ENCODE data around the gene IL22RA2. TPM values are rescaled to one million over a fixed set of nuclear protein-coding genes. Genes with fewer than 3 reads are reported as not detected.
A peak's percentile ranks its signal among the peaks of the same experiment; 100 is the strongest.

The IL22RA2 gene
- total and polyA plus RNA-seq, 12 donors, result 0.12 TPM; not detected in 11

DNA sequence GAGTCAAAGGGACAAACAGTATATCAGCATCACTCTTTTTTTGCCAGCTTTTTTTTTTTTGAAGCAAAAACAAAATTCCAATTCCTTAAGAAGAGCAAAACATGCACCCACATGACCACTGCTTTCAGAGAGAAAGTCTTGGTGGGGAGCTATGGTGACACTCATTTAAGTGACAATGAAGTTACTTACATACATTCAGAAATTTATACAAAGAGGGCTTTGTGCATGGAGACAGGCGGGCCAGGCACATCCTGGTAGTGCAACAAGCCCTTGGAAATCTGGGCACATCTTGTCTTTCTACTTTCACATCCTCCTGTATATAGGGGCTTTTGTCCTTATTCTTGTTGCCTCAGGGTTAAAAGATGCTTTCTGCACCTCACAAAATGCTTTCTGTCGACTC, 55.9 kb downstream of the IL22RA2 start:
- ATAC-seq (no peak), DNase-seq (no peak)
- Histone ChIP-seq H3K9me3 (peaks cover 0 to 29% (median 14%) of the 10 kb centered on the region in 11 donors), H3K4me3 (no peak overlapping the region), H3K27ac (no peak overlapping the region), H3K4me1 (peaks cover 0 to 13% (median 4%) of the 10 kb centered on the region in 9 donors), H3K27me3 (no peaks in the 10 kb centered on the region), H3K36me3 (no peaks in the 10 kb centered on the region)
- 84 to 85% methylated on average over 2 of the region's 2 CpGs for WGBS, 2 donors
- TF ChIP-seq, protein P1, sequence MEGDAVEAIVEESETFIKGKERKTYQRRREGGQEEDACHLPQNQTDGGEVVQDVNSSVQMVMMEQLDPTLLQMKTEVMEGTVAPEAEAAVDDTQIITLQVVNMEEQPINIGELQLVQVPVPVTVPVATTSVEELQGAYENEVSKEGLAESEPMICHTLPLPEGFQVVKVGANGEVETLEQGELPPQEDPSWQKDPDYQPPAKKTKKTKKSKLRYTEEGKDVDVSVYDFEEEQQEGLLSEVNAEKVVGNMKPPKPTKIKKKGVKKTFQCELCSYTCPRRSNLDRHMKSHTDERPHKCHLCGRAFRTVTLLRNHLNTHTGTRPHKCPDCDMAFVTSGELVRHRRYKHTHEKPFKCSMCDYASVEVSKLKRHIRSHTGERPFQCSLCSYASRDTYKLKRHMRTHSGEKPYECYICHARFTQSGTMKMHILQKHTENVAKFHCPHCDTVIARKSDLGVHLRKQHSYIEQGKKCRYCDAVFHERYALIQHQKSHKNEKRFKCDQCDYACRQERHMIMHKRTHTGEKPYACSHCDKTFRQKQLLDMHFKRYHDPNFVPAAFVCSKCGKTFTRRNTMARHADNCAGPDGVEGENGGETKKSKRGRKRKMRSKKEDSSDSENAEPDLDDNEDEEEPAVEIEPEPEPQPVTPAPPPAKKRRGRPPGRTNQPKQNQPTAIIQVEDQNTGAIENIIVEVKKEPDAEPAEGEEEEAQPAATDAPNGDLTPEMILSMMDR (IDR thresholded peaks at IDR 0.05), result no peak
- intact Hi-C loops (cut with DNase I), result no loop called here

DNA sequence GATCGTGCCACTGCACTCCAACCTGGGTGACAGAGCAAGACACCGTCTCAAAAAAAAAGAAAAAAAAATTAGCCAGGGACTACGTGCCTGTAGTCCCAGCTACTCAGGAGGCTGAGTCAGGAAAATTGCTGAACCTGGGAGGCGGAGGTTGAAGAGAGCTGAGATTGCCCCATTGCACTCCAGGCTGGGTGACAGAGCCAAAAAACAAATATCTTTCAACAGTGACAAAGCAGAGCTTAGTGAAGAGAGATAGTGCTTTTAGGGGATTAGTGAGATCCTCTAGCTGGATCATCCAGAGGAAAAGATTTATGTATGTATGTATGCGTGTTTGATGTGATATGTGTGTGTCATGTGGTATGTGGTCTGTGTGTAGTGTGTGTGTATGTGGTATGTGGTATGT, 56.6 kb downstream of the IL22RA2 start:
- no peak for ATAC-seq
- intact Hi-C loops (cut with DNase I), result no loop called here
- TF ChIP-seq, protein P1 (IDR thresholded peaks at IDR 0.05), result no peak
- H3K36me3 ChIP-seq, result no peaks in the 10 kb centered on the region
- no peaks in the 10 kb centered on the region for H3K27me3 ChIP-seq
- H3K4me3 ChIP-seq, result no peak overlapping the region
- H3K27ac ChIP-seq, result no peak overlapping the region
- H3K9me3 ChIP-seq, result peaks cover 0 to 29% (median 14%) of the 10 kb centered on the region in 11 donors
- H3K4me1 ChIP-seq, result peaks cover 0 to 13% (median 4%) of the 10 kb centered on the region in 9 donors
- DNase-seq, result no peak
- 70 to 75% methylated on average over 5 of the region's 5 CpGs for WGBS, 2 donors

DNA sequence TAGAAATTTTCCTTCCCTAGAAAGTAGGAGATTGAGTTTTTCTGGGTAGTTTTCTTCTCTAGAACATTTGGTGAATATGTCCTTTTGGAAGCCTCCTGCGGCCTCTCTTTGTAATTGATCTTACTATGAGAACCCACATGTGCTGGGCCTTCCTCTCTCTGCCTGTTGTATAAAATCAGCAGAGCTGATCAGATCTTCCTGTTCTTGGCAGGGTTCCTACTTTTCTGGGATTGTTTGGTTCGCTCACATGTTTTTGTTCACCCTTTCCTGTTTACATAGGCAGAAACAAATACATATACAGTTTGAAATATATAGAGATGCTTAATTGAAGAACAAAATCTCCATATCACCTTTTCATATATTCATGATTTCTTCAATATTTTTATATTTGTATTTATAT, 57.8 kb downstream of the IL22RA2 start:
- no peaks in the 10 kb centered on the region for H3K27me3 ChIP-seq
- no peaks in the 10 kb centered on the region for H3K36me3 ChIP-seq
- intact Hi-C loops (cut with DNase I), result no loop called here
- 58 to 79% methylated on average over 2 of the region's 2 CpGs for WGBS, 2 donors
- TF ChIP-seq, protein P1 (IDR thresholded peaks at IDR 0.05), result no peak
- H3K4me3 ChIP-seq, result no peak overlapping the region
- peak overlapping the region in 1 of 10 donors; percentile 58 for H3K27ac ChIP-seq
- DNase-seq (no peak), ATAC-seq (peak in 1 of 8 donors; percentile 41)
- H3K9me3 ChIP-seq, result peaks cover 0 to 27% (median 14%) of the 10 kb centered on the region in 11 donors
- H3K4me1 ChIP-seq, result peaks cover 0 to 13% (median 4%) of the 10 kb centered on the region in 9 donors

DNA sequence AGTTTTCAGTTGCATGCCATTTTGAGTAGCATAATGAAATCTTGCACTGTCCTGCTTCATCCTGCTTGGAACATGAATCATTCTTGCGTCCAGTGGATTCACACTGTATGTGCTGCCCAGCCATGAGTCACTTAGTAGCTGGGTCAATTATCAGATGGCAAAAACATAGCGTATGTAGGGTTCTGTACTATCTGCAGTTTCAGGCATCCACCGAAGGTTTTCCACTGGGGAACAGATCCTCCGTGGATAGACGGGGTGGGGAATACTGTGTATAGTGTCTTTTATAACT, 61.4 kb downstream of the IL22RA2 start:
- Histone ChIP-seq H3K36me3 (no peaks in the 10 kb centered on the region), H3K27me3 (no peaks in the 10 kb centered on the region), H3K27ac (no peak overlapping the region), H3K4me1 (peaks cover 0 to 13% (median 4%) of the 10 kb centered on the region in 9 donors), H3K9me3 (no peaks in the 10 kb centered on the region), H3K4me3 (no peak overlapping the region)
- ATAC-seq (no peak), DNase-seq (no peak)
- TF ChIP-seq, protein P1 (IDR thresholded peaks at IDR 0.05), result no peak
- 88 to 92% methylated on average over 5 of the region's 5 CpGs for WGBS, 2 donors
- intact Hi-C loops (cut with DNase I), result no loop called here

All from heart right ventricle (tissue), 16 donors.